ENCODE measurements around the gene ABRAXAS1. TPM values are rescaled to one million over a fixed set of nuclear protein-coding genes. Genes with fewer than 3 reads are reported as not detected.

The ABRAXAS1 gene
- total and polyA plus RNA-seq, 2 of the 8 experiments (the other 6 are each of a cell fraction or from before 2014, with no cell fraction given) = 11.4 to 32.1 TPM

GRCh38 chr4:83522239-83522638 is 37.3 kb upstream of the ABRAXAS1 start:
- Histone ChIP-seq H3K23ac (ENCODE audit: insufficient read length) (no peak overlapping the region), H4K5ac (ENCODE audit: insufficient read length, low read depth, low read length) (no peak overlapping the region), H2BK15ac (ENCODE audit: low read length) (no peak overlapping the region), H3K14ac (ENCODE audit: insufficient read length) (no peak overlapping the region), H4K20me1 (replicated peaks in 1 of 2; ENCODE audit: control insufficient read depth in 1 of 2, insufficient read depth in 2 of 2, low read length in 2 of 2) (no peaks in the 10 kb centered on the region), H3K27ac (ENCODE audit: low read depth, low read length) (no peak overlapping the region), H2BK120ac (replicated peaks; ENCODE audit: low read depth, low read length) (no peak overlapping the region), H2AK5ac (ENCODE audit: low read depth, low read length) (no peak overlapping the region), H3K79me2 (ENCODE audit: control insufficient read depth in 1 of 2, insufficient read depth in 2 of 2, low read length in 2 of 2) (no peaks in the 10 kb centered on the region), H3K18ac (ENCODE audit: extremely low read depth, low read length) (no peak overlapping the region), H2BK20ac (ENCODE audit: low read length) (no peak overlapping the region), H3K23me2 (ENCODE audit: low read depth, low read length) (no peaks in the 10 kb centered on the region), H3K4me3 (ENCODE audit: extremely low read depth in 1 of 4, insufficient read depth in 2 of 4, low read depth in 3 of 4, low read length in 4 of 4) (no peak overlapping the region), H3K79me1 (ENCODE audit: low read depth, low read length) (no peaks in the 10 kb centered on the region), H2BK12ac (ENCODE audit: low read depth, low read length) (no peak overlapping the region), H4K8ac (ENCODE audit: extremely low read depth, insufficient read depth, low read length) (no peak overlapping the region), H3K4me2 (ENCODE audit: insufficient read depth in 1 of 2, low read depth in 2 of 2, low read length in 2 of 2) (no peak overlapping the region), H3K9ac (replicated peaks in 1 of 4; ENCODE audit: extremely low read depth in 1 of 4, low read depth in 3 of 4, low read length in 3 of 4) (no peak overlapping the region), H3K27me3 (replicated peaks in 1 of 4; ENCODE audit: control insufficient read depth in 3 of 4, extremely low read depth in 1 of 4, insufficient read depth in 3 of 4, low read length in 3 of 4) (no peaks in the 10 kb centered on the region), H3K9me3 (ENCODE audit: insufficient read depth in 2 of 2, low read depth in 1 of 2, low read length in 1 of 2) (peaks cover 0 to 5% of the 10 kb centered on the region in 2 experiments; a peak in 1 of 4 replicates), H4K91ac (replicated peaks; ENCODE audit: insufficient read length, low read length) (no peak overlapping the region), H3K4ac (replicated peaks; ENCODE audit: insufficient read length, low read depth, low read length) (no peak overlapping the region), H2BK5ac (ENCODE audit: low read depth, low read length) (no peak overlapping the region), H3K56ac (replicated peaks; ENCODE audit: insufficient read length, low read depth, low read length) (no peak overlapping the region), H3K36me3 (ENCODE audit: control insufficient read depth in 2 of 4, insufficient read depth in 4 of 4, low read length in 3 of 4) (no peaks in the 10 kb centered on the region; a peak in 1 of 8 replicates), H3K4me1 (replicated peaks in 1 of 4; ENCODE audit: control insufficient read depth in 3 of 4, insufficient read depth in 4 of 4, low read length in 3 of 4) (no peaks in the 10 kb centered on the region), H2AFZ (ENCODE audit: low read length) (no peak overlapping the region)
- ChIA-PET POLR2A (ENCODE audit: partially characterized antibody) (interaction anchor here (0.7 kb wide), 1 partner anchor 49 kb away, joined by 3 read pairs; no protein-coding TSS in a partner anchor), CTCF (ENCODE audit: partially characterized antibody) (interaction anchor here (3.2 kb wide), 1 partner anchor 13 kb away, joined by 15 read pairs; no protein-coding TSS in a partner anchor)
- no peak for FAIRE-seq
- 90% methylated on average over 3 of the region's 3 CpGs; no CpG with 5 or more reads in 1 of the 2 experiments for WGBS, 2 experiments (ENCODE audit: extremely low coverage in 1 of 2, insufficient coverage in 1 of 2, insufficient read length in 1 of 2, insufficient replicate concordance in 2 of 2, low coverage in 1 of 2, low lambda C conversion rate in 2 of 2, missing lambda C conversion rate in 1 of 2)
- no peak for DNase-seq (ENCODE audit: low read depth in 1 of 2, low spot score in 2 of 2)
- TF ChIP-seq TAF7 (optimal IDR thresholded peaks at IDR 0.05; ENCODE audit: borderline replicate concordance, low read depth, low read length) = no peak
- TF ChIP-seq CBX8 (IDR thresholded peaks at IDR 0.05; ENCODE audit: borderline replicate concordance, low read depth, low read length) = no peak
- no peak for TF ChIP-seq NRF1 (IDR thresholded peaks at IDR 0.05; ENCODE audit: low read depth, low read length)
- TF ChIP-seq SIRT6 (IDR thresholded peaks at IDR 0.05; ENCODE audit: low read length) = no peak
- TF ChIP-seq RFX5 (IDR thresholded peaks at IDR 0.05; ENCODE audit: borderline replicate concordance, low read depth, low read length) = no peak
- no peak for TF ChIP-seq ATF2 (IDR thresholded peaks at IDR 0.05; ENCODE audit: low read length)
- no peak for TF ChIP-seq CTBP2 (IDR thresholded peaks at IDR 0.05; ENCODE audit: borderline replicate concordance, insufficient read depth, insufficient read length, low read length)
- no peak for TF ChIP-seq EGR1 (IDR thresholded peaks at IDR 0.05; ENCODE audit: borderline replicate concordance, low read depth, low read length)
- TF ChIP-seq BCL11A (IDR thresholded peaks at IDR 0.05; ENCODE audit: low read depth in 2 of 2, low read length in 2 of 2) = no peak
- no peak for TF ChIP-seq RBBP5 (IDR thresholded peaks at IDR 0.05; ENCODE audit: borderline replicate concordance, low read depth, low read length)

All from H1 (cell line).